T-helper 2 cell treated with Interferon-gamma antibody and Interleukin-4, amounts not matched to agents 5 μg/mL and 100 μg/mL, for 36 hours (primary cell): Measurements from ENCODE around the gene DOCK9.
"Not testable (repeated sequence)": the region's sequence is repeated elsewhere in the genome, so short reads cannot be mapped to it uniquely, and the experiment has no call there.

ENCODE experiments used
- DNase-seq: peaks from one replicate; pipeline ENCODE4 v3.0.0; 2021; ENCODE audit warnings: low spot score
- H3K27ac Mint-ChIP-seq: one replicate; pipeline ENCODE4 v1.8.0; 2021; ENCODE audit warnings: mild to moderate bottlenecking, mixed read lengths
- H3K27me3 Mint-ChIP-seq: one replicate; pipeline ENCODE4 v1.8.0; 2021; ENCODE audit warnings: low read depth, mixed read lengths
- H3K36me3 Mint-ChIP-seq: one replicate; pipeline ENCODE4 v1.8.0; 2021; ENCODE audit warnings: low read depth, mixed read lengths
- H3K4me1 Mint-ChIP-seq: one replicate; pipeline ENCODE4 v1.8.0; 2021; ENCODE audit warnings: low read depth, mixed read lengths
- H3K4me3 Mint-ChIP-seq: one replicate; pipeline ENCODE4 v1.8.0; 2022; ENCODE audit warnings: mild to moderate bottlenecking, moderate library complexity, mixed read lengths
- H3K9me3 Mint-ChIP-seq: one replicate; pipeline ENCODE4 v1.8.0; 2021; ENCODE audit warnings: mixed read lengths

DOCK9 gene

GRCh38 chr13:98822225-98822606, 155.6 kb downstream of the DOCK9 start:
- Mint-ChIP-seq H3K27ac (no peak overlapping the region), H3K36me3 (peaks cover 38% of the 10 kb centered on the region), H3K9me3 (no peaks in the 10 kb centered on the region), H3K4me1 (peaks cover 14% of the 10 kb centered on the region), H3K27me3 (no peaks in the 10 kb centered on the region), H3K4me3 (no peak overlapping the region)
- no peak for DNase-seq

DNA sequence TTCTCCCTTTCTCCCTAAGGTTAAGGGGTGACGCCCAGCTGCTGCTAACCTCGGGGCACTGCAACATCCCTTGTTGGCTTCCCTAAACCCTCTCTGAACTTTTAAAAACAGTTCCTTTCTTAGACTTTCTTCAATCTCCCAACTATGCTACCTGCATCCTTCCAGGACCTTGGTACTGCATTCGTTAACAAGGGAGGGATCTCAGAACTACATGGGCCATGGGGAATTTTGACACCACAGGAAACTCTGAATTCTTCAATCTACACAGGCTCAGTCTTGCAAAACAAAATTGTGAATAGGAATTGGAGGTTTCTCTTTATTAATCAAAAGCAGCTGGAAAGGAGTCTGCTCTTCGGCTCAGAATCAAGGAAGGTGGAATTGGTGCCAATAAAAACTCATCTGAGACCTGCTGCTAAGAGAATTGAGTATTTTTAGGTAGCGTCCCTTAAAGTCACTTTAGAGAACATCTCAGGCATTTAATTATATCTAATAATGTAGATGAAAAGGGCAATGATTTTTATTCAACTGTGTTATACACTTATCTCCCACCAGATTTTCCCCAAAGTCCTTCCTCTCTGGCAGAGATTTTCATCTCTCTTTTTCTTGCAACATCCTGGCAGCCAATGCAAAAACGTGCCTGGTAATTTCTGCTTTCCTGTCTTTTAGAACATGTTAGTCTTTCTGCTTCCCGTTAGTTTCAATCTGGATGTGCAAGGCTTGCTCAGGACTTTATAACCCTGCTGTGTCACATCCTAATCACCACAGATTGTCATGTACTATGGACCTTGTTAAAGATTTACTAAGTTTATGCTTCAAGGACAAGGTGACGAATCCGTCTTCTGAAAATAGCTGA, 156.3 kb downstream of the DOCK9 start:
- Mint-ChIP-seq H3K36me3 (peaks cover 37% of the 10 kb centered on the region), H3K27ac (no peak overlapping the region), H3K9me3 (no peaks in the 10 kb centered on the region), H3K4me1 (peaks cover 13% of the 10 kb centered on the region), H3K27me3 (no peaks in the 10 kb centered on the region), H3K4me3 (no peak overlapping the region)
- no peak for DNase-seq

GRCh38 chr13:98820744-98821371, 157.0 kb downstream of the DOCK9 start:
- peaks cover 39% of the 10 kb centered on the region for H3K36me3 Mint-ChIP-seq
- no peak overlapping the region for H3K4me3 Mint-ChIP-seq
- DNase-seq, result no peak
- peaks cover 6% of the 10 kb centered on the region for H3K4me1 Mint-ChIP-seq
- H3K27ac Mint-ChIP-seq, result no peak overlapping the region
- no peaks in the 10 kb centered on the region for H3K9me3 Mint-ChIP-seq
- no peaks in the 10 kb centered on the region for H3K27me3 Mint-ChIP-seq

- Mint-ChIP-seq H3K27ac (no peak overlapping the region), H3K36me3 (peaks cover 36% of the 10 kb centered on the region)
These were observed 157.6 kb downstream of the DOCK9 start for GRCh38 chr13:98820300-98820699.

GRCh38 chr13:98819382-98820010, 158.4 kb downstream of the DOCK9 start:
- no peak overlapping the region for H3K27ac Mint-ChIP-seq
- no peaks in the 10 kb centered on the region for H3K9me3 Mint-ChIP-seq
- H3K27me3 Mint-ChIP-seq, result no peaks in the 10 kb centered on the region
- DNase-seq, result no peak
- H3K4me3 Mint-ChIP-seq, result no peak overlapping the region
- H3K36me3 Mint-ChIP-seq, result peaks cover 33% of the 10 kb centered on the region
- no peaks in the 10 kb centered on the region for H3K4me1 Mint-ChIP-seq

More at GRCh38 chr13:98820300-98820699, 157.6 kb downstream of the DOCK9 start:
- Mint-ChIP-seq H3K27me3 (no peaks in the 10 kb centered on the region), H3K9me3 (no peaks in the 10 kb centered on the region), H3K4me3 (no peak overlapping the region), H3K4me1 (peaks cover 3% of the 10 kb centered on the region)
- no peak for DNase-seq

DNA sequence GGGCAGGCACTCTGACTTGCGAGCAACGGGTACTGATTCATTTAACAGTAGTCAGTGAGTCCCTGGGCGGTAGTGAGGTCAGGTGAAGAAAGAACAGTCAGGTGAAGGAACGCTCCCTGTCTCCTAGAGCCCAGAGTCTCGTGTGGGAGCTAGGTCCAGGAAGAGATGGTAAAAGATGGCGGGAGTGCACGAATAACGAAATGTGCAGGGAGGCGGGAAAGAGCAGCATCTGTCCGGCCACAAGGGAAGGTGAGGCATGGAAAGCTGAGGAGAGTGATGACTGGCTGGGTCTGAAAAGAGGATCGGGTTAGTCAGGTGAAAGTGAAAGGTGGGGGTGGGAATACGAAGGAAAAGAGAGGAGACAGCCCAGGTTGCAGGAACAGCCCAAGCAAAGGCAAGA, 161.5 kb downstream of the DOCK9 start:
- no peak overlapping the region for H3K27ac Mint-ChIP-seq
- no peaks in the 10 kb centered on the region for H3K4me1 Mint-ChIP-seq
- no peak for DNase-seq
- H3K36me3 Mint-ChIP-seq, result peaks cover 18% of the 10 kb centered on the region
- no peak overlapping the region for H3K4me3 Mint-ChIP-seq
- no peaks in the 10 kb centered on the region for H3K27me3 Mint-ChIP-seq
- H3K9me3 Mint-ChIP-seq, result no peaks in the 10 kb centered on the region

GRCh38 chr13:98813993-98814392, 163.9 kb downstream of the DOCK9 start:
- Mint-ChIP-seq H3K4me1 (no peaks in the 10 kb centered on the region), H3K36me3 (peaks cover 23% of the 10 kb centered on the region), H3K4me3 (no peak overlapping the region), H3K27me3 (no peaks in the 10 kb centered on the region), H3K27ac (no peak overlapping the region), H3K9me3 (no peaks in the 10 kb centered on the region)
- DNase-seq, result no peak

DNA sequence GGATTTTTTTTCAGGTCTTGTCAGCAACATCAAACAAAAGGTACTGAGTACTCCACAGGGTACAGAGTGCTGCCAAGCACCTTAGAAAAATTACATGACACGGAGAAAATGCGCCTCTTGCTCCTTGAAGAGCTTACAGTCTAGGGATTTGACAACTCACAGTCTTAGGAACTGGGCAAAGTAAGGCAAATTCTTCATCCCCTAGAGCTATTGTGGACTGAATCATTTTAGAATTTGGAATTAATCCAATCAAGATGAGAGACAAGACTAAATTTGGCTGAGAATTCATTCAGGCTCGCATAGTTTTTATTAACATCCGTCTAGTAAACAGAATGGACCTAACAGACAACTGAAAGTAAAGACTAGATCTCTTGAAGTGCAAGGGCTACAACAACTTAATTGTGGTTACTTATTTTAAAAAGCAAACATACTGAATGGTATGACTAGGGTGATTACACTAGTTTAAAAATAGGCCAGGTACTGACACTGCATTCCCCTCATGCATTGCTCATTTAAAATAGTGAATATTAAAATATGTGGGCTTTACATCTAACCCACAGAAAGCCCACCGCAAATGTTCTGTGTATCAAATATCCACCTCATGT, 165.6 kb downstream of the DOCK9 start:
- not testable (repeated sequence) for H3K9me3 Mint-ChIP-seq, H3K27me3 Mint-ChIP-seq, H3K4me3 Mint-ChIP-seq, H3K4me1 Mint-ChIP-seq, DNase-seq, H3K27ac Mint-ChIP-seq
- H3K36me3 Mint-ChIP-seq, result peaks cover 30% of the 10 kb centered on the region

DNA sequence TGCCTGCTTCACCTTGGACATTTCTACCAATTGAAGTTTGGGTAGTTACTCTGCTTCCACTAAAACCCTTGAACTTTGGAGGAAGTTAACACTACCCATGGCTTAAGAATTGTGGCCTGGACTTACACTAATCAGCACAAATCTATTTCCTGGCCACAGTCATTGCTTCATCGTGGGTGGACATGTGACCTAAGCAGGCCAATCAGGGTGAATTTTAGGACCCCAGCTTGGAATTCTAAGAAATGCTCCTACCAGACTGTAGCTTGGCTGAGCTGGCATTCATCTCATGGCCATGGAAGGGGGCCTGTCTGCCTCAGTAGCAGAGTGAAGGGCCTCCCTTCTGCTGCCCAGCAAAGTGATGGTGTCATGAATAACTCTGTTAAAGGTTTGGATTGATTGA, 167.1 kb downstream of the DOCK9 start:
- no peak overlapping the region for H3K27ac Mint-ChIP-seq
- no peaks in the 10 kb centered on the region for H3K27me3 Mint-ChIP-seq
- DNase-seq, result no peak
- no peaks in the 10 kb centered on the region for H3K4me1 Mint-ChIP-seq
- H3K9me3 Mint-ChIP-seq, result no peaks in the 10 kb centered on the region
- peaks cover 29% of the 10 kb centered on the region for H3K36me3 Mint-ChIP-seq
- no peak overlapping the region for H3K4me3 Mint-ChIP-seq

DNA sequence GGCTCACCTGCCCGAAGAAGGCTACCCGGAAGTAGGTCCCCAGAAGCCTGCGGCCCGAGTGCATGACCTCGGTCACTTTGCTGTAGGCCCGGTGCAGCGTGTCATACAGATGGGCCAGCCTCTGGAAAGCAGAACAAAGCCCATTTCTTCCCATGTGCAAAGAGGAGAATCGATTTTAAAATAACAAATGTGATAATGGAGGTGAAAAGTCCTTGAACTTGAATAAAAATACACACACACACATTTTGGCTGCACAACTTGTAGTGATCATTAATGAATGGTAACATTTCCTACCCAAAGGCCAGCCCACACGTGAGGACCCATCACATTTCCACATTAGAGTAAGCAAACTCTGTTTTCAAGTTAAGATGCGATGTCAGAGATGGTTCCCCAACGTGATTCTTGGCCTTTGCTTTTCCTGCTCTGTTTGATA, 168.5 kb downstream of the DOCK9 start:
- no peak for DNase-seq
- no peaks in the 10 kb centered on the region for H3K4me1 Mint-ChIP-seq
- H3K27ac Mint-ChIP-seq, result no peak overlapping the region
- no peak overlapping the region for H3K4me3 Mint-ChIP-seq
- H3K27me3 Mint-ChIP-seq, result no peaks in the 10 kb centered on the region
- peaks cover 35% of the 10 kb centered on the region for H3K36me3 Mint-ChIP-seq
- H3K9me3 Mint-ChIP-seq, result no peaks in the 10 kb centered on the region

- Mint-ChIP-seq H3K36me3 (peaks cover 38% of the 10 kb centered on the region), H3K4me3 (no peak overlapping the region), H3K9me3 (no peaks in the 10 kb centered on the region), H3K27ac (no peak overlapping the region), H3K4me1 (no peaks in the 10 kb centered on the region), H3K27me3 (no peaks in the 10 kb centered on the region)
- DNase-seq, result no peak
These were observed 170.1 kb downstream of the DOCK9 start for GRCh38 chr13:98807774-98808173.

DNA sequence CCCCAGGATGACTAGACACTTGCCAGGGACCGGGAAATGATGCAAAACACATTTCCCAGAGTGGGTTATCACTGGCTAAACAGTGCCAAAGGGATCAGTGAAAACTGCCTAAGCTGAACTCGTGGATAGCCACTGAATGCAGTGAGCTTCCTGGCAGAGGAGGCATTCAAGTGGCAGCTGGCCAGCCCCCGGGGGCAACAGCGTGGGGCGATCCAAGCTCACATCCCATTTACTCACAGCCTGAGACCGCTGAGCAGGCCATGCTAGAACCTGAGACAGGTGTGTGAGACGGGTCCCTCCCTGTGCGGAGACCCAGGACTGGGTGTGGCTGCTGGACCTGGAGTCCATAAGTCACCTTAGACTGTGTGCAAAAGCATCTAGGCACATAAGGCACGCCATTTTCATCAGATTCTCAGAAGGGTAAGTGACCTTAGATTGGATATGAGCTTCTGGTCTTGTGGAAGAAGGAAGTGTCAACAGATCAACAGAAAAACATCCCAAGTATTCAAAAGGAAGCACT, 173.5 kb downstream of the DOCK9 start:
- H3K36me3 Mint-ChIP-seq, result peaks cover 31% of the 10 kb centered on the region
- H3K9me3 Mint-ChIP-seq, result no peaks in the 10 kb centered on the region
- no peaks in the 10 kb centered on the region for H3K4me1 Mint-ChIP-seq
- DNase-seq, result no peak
- H3K27me3 Mint-ChIP-seq, result no peaks in the 10 kb centered on the region
- H3K27ac Mint-ChIP-seq, result no peak overlapping the region
- H3K4me3 Mint-ChIP-seq, result no peak overlapping the region

GRCh38 chr13:98803921-98804320, 173.9 kb downstream of the DOCK9 start:
- Mint-ChIP-seq H3K4me1 (no peaks in the 10 kb centered on the region), H3K27ac (no peak overlapping the region), H3K27me3 (no peaks in the 10 kb centered on the region), H3K36me3 (peaks cover 32% of the 10 kb centered on the region), H3K9me3 (no peaks in the 10 kb centered on the region), H3K4me3 (no peak overlapping the region)
- no peak for DNase-seq

GRCh38 chr13:98803111-98803561, 174.7 kb downstream of the DOCK9 start:
- Mint-ChIP-seq H3K27ac (no peak overlapping the region), H3K27me3 (no peaks in the 10 kb centered on the region), H3K4me1 (no peaks in the 10 kb centered on the region), H3K9me3 (no peaks in the 10 kb centered on the region), H3K36me3 (peaks cover 34% of the 10 kb centered on the region), H3K4me3 (no peak overlapping the region)
- DNase-seq, result no peak
